GF-D8 (cell line): ENCODE measurements around the gene WDR70.
A peak's percentile ranks its signal among the peaks of the same experiment; 100 is the strongest.
"Not testable (repeated sequence)": the region's sequence is repeated elsewhere in the genome, so short reads cannot be mapped to it uniquely, and the experiment has no call there.

Experiments used
- DNase-seq: peaks from one replicate; lab custom pipeline; 2025; lab: John Stamatoyannopoulos, UW

The WDR70 gene

GRCh38 chr5:37685211-37685610 lies 306.1 kb downstream of the WDR70 start:
- DNase-seq = no peak

DNA sequence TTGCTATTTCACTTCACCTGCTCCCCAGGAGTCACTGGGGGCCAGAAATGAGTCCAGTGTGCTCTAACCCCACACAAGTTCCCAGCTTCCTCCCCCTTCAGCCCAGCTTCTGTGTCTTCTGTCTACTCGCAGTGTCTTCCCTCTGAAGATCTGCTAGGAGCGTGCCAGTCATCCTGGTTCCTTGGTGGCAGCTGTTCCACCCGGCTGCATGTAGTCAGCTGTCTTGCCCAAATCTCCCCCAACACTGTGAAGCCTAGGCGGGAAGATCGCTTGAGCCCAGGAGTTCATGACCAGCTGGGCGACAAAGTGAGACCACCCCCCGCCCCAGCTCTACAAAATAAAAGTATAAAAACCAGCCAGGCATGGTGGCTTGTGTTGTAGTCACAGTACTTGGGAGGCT lies 306.7 kb downstream of the WDR70 start:
- no peak for DNase-seq

GRCh38 chr5:37688925-37689324 lies 309.8 kb downstream of the WDR70 start:
- not testable (repeated sequence) for DNase-seq

DNA sequence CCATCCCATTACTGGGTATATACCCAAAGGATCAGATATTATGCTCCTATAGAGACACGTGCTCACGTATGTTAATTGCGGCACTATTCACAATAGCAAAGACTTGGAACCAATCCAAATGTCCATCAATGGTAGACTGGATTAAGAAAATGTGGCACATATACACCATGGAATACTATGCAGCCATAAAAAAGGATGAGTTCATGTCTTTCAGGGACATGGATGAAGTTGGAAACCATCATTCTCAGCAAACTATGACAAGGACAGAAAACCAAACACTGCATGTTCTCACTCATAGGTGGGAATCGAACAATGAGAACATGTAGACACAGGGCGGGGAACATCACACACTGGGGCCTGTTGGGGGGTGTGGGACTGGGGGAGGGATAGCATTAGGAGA lies 315.2 kb downstream of the WDR70 start:
- DNase-seq = not testable (repeated sequence)

DNA sequence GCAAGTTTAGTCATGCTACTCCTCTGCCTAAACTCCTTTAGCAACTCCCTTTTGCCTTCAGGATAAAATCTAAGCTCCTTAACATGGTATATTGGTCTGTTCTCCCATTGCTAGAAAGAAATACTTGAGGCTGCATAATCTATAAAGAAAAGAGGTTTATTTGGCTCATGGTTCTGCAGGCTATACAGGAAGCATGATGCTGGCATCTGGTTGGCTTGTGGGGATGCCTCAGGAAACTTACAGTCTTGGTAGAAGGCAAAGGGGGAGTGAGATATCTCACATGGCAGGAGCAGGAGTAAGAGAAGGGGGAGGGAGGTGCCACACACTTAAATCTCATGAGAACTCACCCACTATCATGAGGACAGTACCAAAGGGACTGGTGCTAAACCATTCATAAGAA lies 315.7 kb downstream of the WDR70 start:
- DNase-seq = no peak

GRCh38 chr5:37695647-37696046 lies 316.5 kb downstream of the WDR70 start:
- no peak for DNase-seq

GRCh38 chr5:37696190-37697021 lies 317.3 kb downstream of the WDR70 start:
- DNase-seq = no peak

DNA sequence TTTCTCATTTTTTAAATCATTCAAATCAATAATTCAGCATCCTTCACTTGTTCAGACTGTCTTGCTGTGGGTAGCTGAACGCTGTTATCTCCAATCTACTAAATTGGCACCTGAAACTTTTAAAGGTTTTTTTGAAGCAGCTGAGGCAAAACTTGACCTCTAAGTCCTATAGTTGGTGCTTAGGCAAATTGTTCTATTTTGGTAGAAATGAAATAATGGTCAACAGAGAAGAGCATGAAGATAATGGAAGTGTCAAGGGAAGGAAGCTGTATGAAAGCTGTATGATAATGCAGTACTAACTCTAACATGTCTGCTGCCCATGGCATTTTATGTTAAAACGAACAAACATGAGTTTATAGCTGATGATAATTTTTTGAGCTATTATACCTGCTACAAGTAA lies 322.8 kb downstream of the WDR70 start:
- DNase-seq = no peak

- DNase-seq = no peak
These were observed 324.7 kb downstream of the WDR70 start for GRCh38 chr5:37703841-37704241.

DNA sequence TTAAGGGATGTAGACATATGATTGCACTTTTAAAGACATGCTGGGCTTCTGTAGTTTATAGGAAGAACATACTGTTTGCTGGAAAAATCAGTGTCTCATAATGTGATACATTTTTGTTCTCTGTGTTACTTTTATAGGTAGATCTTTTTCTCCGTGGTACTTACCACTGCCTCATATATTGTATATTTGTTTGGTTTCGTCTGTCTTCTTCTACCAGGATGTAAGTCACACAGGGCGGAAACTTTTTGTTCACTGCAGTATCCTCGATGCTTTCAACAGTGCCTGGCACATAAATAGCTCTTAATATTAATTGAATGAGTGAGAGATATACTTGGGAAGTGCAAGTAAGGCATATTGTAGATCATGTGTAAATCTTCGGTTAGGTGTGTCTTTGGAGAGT lies 325.3 kb downstream of the WDR70 start:
- no peak for DNase-seq

GRCh38 chr5:37709020-37709419 lies 329.9 kb downstream of the WDR70 start:
- DNase-seq = no peak

DNA sequence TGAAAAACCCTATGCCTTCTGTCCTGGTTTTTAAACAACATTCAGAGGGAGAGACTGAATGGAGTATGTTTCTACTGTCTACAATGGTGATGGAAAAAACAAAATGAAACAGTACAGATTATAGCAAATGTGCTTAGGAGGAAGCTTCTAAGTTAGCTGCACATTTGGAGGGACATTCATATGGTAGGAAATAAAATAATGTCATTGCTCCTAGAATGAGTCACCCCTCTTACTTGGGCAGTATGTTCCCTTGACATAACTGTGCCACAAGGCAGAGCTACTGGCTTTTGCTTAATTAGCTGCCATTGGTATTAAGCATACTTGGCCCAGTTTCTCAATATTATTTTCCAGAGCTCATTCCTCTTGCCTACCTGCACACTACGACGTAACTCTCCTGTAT lies 331.8 kb downstream of the WDR70 start:
- no peak for DNase-seq

DNA sequence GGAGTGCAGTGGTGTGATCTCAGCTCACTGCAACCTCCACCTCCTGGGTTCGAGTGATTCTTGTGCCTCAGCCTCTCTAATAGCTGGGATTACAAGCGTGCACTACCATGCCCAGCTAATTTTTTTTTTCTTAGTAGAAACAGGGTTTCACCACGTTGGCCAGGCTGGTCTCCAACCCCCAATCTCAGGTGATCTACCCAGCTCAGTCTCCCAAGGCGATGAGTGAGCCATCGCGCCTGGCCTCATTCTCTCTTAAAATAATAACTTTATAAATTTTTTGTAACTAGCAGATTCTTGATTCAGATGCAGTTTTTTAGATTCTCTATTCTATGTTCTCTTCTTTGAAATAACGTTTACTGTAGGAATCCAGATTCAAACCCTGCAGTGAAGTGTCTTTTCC lies 333.6 kb downstream of the WDR70 start:
- DNase-seq = no peak

DNA sequence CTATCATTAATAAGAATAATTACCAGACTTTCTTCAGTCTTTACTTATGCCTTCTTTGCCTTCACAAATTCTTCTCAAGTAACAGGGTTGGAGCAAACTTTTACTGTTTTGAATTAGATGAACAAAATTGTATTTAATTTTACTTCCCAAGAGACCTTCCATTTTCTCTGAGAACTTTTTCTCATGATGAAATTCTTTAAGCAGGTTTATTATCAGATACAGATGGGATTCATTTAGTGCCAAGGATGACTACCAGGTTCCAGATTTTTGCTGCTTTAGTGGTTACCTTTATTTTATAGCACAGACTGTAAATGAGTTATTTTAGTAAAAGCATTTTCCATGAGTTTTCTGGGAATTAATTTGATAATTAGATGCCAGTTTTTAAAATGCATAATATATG lies 335.6 kb downstream of the WDR70 start:
- no peak for DNase-seq

- no peak for DNase-seq
These were observed 336.2 kb downstream of the WDR70 start for GRCh38 chr5:37715361-37715760.

- no peak for DNase-seq
These were observed 336.9 kb downstream of the WDR70 start for GRCh38 chr5:37715992-37716391.

GRCh38 chr5:37716405-37716804 lies 337.3 kb downstream of the WDR70 start:
- DNase-seq = no peak

- DNase-seq = no peak
These were observed 338.1 kb downstream of the WDR70 start for GRCh38 chr5:37717276-37717612.

- no peak for DNase-seq
These were observed 338.7 kb downstream of the WDR70 start for GRCh38 chr5:37717613-37718431.

- no peak for DNase-seq
These were observed 341.4 kb downstream of the WDR70 start for GRCh38 chr5:37720550-37720952.

- DNase-seq = no peak
These were observed 342.3 kb downstream of the WDR70 start for GRCh38 chr5:37721447-37721871.

DNA sequence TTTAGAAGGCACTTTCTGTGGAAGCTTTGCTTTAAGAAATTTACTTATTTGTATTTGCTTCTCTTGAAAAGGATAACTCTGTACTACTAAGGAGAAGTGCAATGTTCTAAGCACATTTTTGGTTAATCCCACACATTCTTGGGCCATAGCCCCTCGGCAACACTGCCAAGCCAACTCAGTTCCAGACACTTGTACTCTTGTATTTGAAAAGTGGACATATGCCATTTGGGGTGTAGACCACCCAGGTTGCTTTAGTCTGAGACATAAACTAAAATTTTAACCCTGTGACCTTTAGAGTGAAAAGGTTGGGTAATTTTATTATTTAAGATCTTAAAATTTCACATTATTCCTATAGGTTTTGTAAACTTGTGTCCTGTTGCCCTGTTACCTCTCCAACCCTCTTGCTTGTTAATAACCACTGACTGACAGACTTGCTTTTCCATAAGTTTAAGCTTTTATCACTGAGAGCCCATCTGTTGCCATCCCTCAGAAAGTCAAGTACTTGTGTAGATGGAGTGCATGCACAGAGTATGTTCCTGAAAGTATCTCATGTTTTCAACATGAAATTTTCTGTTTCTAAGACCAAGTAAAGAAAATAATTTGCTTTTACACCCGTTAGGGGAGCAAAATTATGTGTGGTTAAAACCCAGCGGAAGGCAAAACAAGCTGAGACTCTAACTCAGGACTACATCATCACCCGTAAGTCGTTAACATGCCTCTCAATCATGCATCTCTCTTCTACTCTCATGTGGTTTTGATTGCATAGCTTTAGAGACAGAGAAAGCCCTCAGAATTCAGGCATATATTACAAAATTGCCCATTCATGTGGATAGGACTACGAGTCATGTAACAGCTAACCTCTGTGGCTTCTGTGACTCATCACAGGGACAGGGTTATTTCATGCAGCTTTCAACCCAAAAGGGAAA lies 343.4 kb downstream of the WDR70 start:
- peak; percentile 19 for DNase-seq
